Breast epithelium (tissue), 3 donors: ENCODE measurements around the gene PPARD.

Experiments
- POLR2A ChIP-seq: fragments of 450-650 bp; IDR thresholded peaks from one replicate; pipeline ENCODE4 v1.6.1; 2016; ENCODE audit warnings: antibody characterized with exemption, mild to moderate bottlenecking, moderate library complexity
- TF ChIP-seq, protein P1 (sequence below), 3 donors: fragments of 450-650 bp; IDR thresholded peaks; one replicate each; pipeline ENCODE4 v1.5.1; 2016 to 2017; ENCODE audit warnings: antibody characterized with exemption in 3 of 3, mild to moderate bottlenecking in 3 of 3, moderate library complexity in 3 of 3

DNA sequence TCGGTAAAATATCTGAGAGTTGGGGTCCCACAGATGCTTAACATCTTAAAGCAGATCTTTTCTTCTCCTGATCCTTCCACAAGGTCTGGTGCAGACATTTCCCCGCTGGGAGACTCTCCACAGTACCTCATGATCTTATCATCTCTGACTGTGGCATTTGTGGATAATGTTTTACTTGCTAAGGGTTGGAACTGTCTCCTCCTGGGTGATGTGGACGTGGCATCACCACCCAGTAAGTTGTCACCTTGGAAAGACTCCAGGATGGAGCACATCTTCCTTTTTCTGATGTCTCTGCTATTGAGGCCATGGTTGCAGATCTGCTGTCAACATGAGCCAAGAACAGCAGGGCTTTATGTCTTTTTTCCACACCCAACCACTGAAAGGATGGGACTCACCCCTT, 67.8 kb downstream of the PPARD start:
- TF ChIP-seq, protein P1, sequence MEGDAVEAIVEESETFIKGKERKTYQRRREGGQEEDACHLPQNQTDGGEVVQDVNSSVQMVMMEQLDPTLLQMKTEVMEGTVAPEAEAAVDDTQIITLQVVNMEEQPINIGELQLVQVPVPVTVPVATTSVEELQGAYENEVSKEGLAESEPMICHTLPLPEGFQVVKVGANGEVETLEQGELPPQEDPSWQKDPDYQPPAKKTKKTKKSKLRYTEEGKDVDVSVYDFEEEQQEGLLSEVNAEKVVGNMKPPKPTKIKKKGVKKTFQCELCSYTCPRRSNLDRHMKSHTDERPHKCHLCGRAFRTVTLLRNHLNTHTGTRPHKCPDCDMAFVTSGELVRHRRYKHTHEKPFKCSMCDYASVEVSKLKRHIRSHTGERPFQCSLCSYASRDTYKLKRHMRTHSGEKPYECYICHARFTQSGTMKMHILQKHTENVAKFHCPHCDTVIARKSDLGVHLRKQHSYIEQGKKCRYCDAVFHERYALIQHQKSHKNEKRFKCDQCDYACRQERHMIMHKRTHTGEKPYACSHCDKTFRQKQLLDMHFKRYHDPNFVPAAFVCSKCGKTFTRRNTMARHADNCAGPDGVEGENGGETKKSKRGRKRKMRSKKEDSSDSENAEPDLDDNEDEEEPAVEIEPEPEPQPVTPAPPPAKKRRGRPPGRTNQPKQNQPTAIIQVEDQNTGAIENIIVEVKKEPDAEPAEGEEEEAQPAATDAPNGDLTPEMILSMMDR (IDR thresholded peaks at IDR 0.05) = no peak
- no peak for TF ChIP-seq POLR2A
